ENCODE data around the gene BAD. TPM values are rescaled to one million over a fixed set of nuclear protein-coding genes. Genes with fewer than 3 reads are reported as not detected.

The BAD gene
- total and polyA plus RNA-seq, 10 of the 15 experiments (the other 5 are each of a cell fraction or from before 2014, with no cell fraction given) = 1.5 to 67.2 (median 39.6) TPM

DNA sequence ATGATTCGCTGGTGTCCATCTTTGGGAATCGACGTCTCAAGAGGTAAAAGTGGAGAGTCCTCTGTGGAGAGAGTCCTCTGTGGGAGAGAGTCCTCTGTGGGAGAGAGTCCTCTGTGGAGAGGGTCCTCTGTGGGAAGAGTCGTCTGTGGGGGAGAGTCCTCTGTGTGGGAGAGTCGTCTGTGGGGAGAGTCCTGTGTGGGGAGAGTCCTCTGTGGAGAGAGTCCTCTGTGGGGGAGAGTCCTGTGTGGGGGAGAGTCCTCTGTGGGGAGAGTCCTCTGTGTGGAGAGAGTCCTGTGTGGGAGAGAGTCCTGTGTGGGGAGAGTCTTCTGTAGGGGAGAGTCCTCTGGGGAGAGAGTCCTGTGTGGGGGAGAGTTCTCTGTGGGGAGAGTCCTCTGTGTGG lies 36.6 kb upstream of the BAD start:
- POLR2A ChIA-PET = interaction anchor here (2.1 kb wide), 1 partner anchor 10 kb away, joined by 6 read pairs; no protein-coding TSS in a partner anchor
- TF ChIP-seq RB1 (IDR thresholded peaks at IDR 0.05; ENCODE audit: borderline replicate concordance) (no peak), SUZ12 (IDR thresholded peaks at IDR 0.05; ENCODE audit: unreplicated experiment) (no peak), RELA (IDR thresholded peaks at IDR 0.05; ENCODE audit: borderline replicate concordance, partially characterized antibody) (no peak), TAF1 (IDR thresholded peaks at IDR 0.05; ENCODE audit: borderline replicate concordance, low read depth, low read length) (no peak), KAT2A (conservative IDR thresholded peaks at IDR 0.05; ENCODE audit: control insufficient read depth, low read depth, low read length) (no peak), RAD21 (IDR thresholded peaks at IDR 0.05; ENCODE audit: insufficient read depth, low read depth, low read length) (no peak)
- RAD21 ChIA-PET (ENCODE audit: unreplicated experiment) = interaction anchor here (1.6 kb wide), 1 partner anchor 11 kb away, joined by 5 read pairs; no protein-coding TSS in a partner anchor
- Histone ChIP-seq H4K20me1 (ENCODE audit: control insufficient read depth, insufficient read depth) (no peaks in the 10 kb centered on the region), H3K4me2 (ENCODE audit: control insufficient read depth, insufficient read depth) (no peak overlapping the region), H3K4me3 (no peak overlapping the region), H3K4me1 (ENCODE audit: control insufficient read depth, insufficient read depth, low read length) (peaks cover 7% of the 10 kb centered on the region), H3K9me3 (replicated peaks; ENCODE audit: control insufficient read depth, insufficient read depth, low read length) (no peaks in the 10 kb centered on the region), H3K79me2 (ENCODE audit: control insufficient read depth, insufficient read depth, low read length) (peaks cover 25% of the 10 kb centered on the region), H3K36me3 (ENCODE audit: control insufficient read depth in 2 of 2, insufficient read depth in 2 of 2, low read length in 1 of 2) (peaks cover 0 to 4% of the 10 kb centered on the region in 2 experiments; a peak in 2 of 4 replicates), H3K27me3 (replicated peaks in 1 of 2; ENCODE audit: control insufficient read depth in 2 of 2, insufficient read depth in 2 of 2, low read length in 1 of 2) (no peaks in the 10 kb centered on the region), H3K27ac (ENCODE audit: control insufficient read depth, insufficient read depth) (no peak overlapping the region), H3K9ac (ENCODE audit: control insufficient read depth, insufficient read depth, low read length) (no peak overlapping the region), H2AFZ (ENCODE audit: control insufficient read depth, low read depth, low read length) (no peak overlapping the region)
- DNase-seq (ENCODE audit: low read depth, low spot score) (no peak), FAIRE-seq (no peak), ATAC-seq (no peak)
- SMC1A ChIA-PET (ENCODE audit: uncharacterized antibody, unreplicated experiment) = no interaction called here
- CTCF ChIA-PET = interaction anchor here (3.6 kb wide), 1 partner anchor 11 kb away, joined by 18 read pairs; no protein-coding TSS in a partner anchor
- BruUV-seq (replicated peaks) = no TSS peak
- WGBS (ENCODE audit: insufficient coverage, insufficient replicate concordance, low lambda C conversion rate, missing lambda C conversion rate) = 82% methylated on average over 5 of the region's 5 CpGs
- in situ Hi-C loops (cut with MboI) (no loop called here), intact Hi-C loops (cut with micrococcal nuclease; ENCODE audit: unreplicated experiment) (no loop called here)

DNA sequence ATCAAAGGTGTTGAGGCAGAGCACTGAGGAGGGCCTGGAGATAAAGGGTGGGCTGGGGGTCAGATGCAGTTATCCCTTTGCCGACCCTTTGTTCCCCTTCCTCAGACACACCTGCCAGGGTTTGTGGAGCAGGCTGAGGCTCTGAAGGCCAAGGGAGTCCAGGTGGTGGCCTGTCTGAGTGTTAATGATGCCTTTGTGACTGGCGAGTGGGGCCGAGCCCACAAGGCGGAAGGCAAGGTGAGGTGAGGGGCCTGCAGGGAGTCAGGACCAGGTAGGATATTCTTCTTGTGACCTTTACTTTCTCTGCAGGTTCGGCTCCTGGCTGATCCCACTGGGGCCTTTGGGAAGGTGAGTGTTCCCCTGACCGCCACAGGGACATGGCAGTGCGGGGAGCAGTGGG lies 36.1 kb upstream of the BAD start:
- no peak overlapping the region for H3K4me3 ChIP-seq
- FAIRE-seq = no peak
- no peaks in the 10 kb centered on the region for H3K27me3 ChIP-seq (replicated peaks in 1 of 2; ENCODE audit: control insufficient read depth in 2 of 2, insufficient read depth in 2 of 2, low read length in 1 of 2)
- CTCF ChIA-PET = interaction anchor here (5.5 to 5.9 kb wide), 2 partner anchors 16 to 33 kb away, joined by 143 to 228 read pairs; partner anchors contain the start of gene CCDC88B
- POLR2A ChIA-PET = interaction anchor here (0.7 to 1.3 kb wide), 2 partner anchors 32 to 482 kb away, joined by 3 read pairs; partner anchors contain the start of gene MARK2
- H4K20me1 ChIP-seq (ENCODE audit: control insufficient read depth, insufficient read depth) = no peaks in the 10 kb centered on the region
- H3K9ac ChIP-seq (ENCODE audit: control insufficient read depth, insufficient read depth, low read length) = no peak overlapping the region
- SMC1A ChIA-PET (ENCODE audit: uncharacterized antibody, unreplicated experiment) = interaction anchor here (5.3 kb wide), 1 partner anchor 12 kb away, joined by 71 read pairs; no protein-coding TSS in a partner anchor
- in situ Hi-C loops (cut with MboI) (no loop called here), intact Hi-C loops (cut with micrococcal nuclease; ENCODE audit: unreplicated experiment) (no loop called here)
- DNase-seq (ENCODE audit: low read depth, low spot score) = no peak
- H3K36me3 ChIP-seq (ENCODE audit: control insufficient read depth in 2 of 2, insufficient read depth in 2 of 2, low read length in 1 of 2) = peaks cover 0 to 6% of the 10 kb centered on the region in 2 experiments; a peak in 2 of 4 replicates
- RAD21 ChIA-PET (ENCODE audit: unreplicated experiment) = interaction anchor here (1.6 to 5.6 kb wide), 2 partner anchors 11 to 37 kb away, joined by 5 to 176 read pairs; partner anchors contain the start of gene RPS6KA4
- peaks cover 26% of the 10 kb centered on the region for H3K79me2 ChIP-seq (ENCODE audit: control insufficient read depth, insufficient read depth, low read length)
- WGBS (ENCODE audit: insufficient coverage, insufficient replicate concordance, low lambda C conversion rate, missing lambda C conversion rate) = over 99% methylated on average over 7 of the region's 7 CpGs
- H3K27ac ChIP-seq (ENCODE audit: control insufficient read depth, insufficient read depth) = no peak overlapping the region
- H2AFZ ChIP-seq (ENCODE audit: control insufficient read depth, low read depth, low read length) = no peak overlapping the region
- no peak for ATAC-seq
- H3K4me2 ChIP-seq (ENCODE audit: control insufficient read depth, insufficient read depth) = no peak overlapping the region
- TF ChIP-seq, protein P1, sequence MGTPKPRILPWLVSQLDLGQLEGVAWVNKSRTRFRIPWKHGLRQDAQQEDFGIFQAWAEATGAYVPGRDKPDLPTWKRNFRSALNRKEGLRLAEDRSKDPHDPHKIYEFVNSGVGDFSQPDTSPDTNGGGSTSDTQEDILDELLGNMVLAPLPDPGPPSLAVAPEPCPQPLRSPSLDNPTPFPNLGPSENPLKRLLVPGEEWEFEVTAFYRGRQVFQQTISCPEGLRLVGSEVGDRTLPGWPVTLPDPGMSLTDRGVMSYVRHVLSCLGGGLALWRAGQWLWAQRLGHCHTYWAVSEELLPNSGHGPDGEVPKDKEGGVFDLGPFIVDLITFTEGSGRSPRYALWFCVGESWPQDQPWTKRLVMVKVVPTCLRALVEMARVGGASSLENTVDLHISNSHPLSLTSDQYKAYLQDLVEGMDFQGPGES (IDR thresholded peaks at IDR 0.05) = no peak
- H3K4me1 ChIP-seq (ENCODE audit: control insufficient read depth, insufficient read depth, low read length) = peaks cover 9% of the 10 kb centered on the region
- BruUV-seq (replicated peaks) = no TSS peak
- no peaks in the 10 kb centered on the region for H3K9me3 ChIP-seq (replicated peaks; ENCODE audit: control insufficient read depth, insufficient read depth, low read length)
